Measurements from ENCODE around the gene TNIP3.

GRCh38 chr4:121209171-121209570 lies 45.0 kb upstream of the TNIP3 start:
- TF ChIP-seq POLR2A (IDR thresholded peaks at IDR 0.05) (no peak), EP300 (IDR thresholded peaks at IDR 0.05) (no peak), CTCF (IDR thresholded peaks at IDR 0.05) (no peak)

All from ovary (tissue), 3 donors.